DND-41 (cell line): ENCODE results near the gene FAM149A.

Experiments
- CTCF ChIP-seq: IDR thresholded peaks from 2 replicates; pipeline ENCODE4 v1.5.1; 2012; ENCODE audit warnings: borderline replicate concordance, low read length, moderate library complexity, mild to moderate bottlenecking; ENCODE audit not compliant: poor library complexity, severe bottlenecking; ENCODE audit errors: extremely low read depth
- EZH2 ChIP-seq: IDR thresholded peaks from 3 replicates; pipeline ENCODE4 v1.6.1; 2012; ENCODE audit warnings: borderline replicate concordance, low read depth, mild to moderate bottlenecking, moderate library complexity, low read length, inconsistent platforms; ENCODE audit not compliant: severe bottlenecking

- no peak for TF ChIP-seq CTCF
- TF ChIP-seq EZH2 = no peak
Observed at GRCh38 chr4:186088523-186088922, 16.0 kb upstream of the FAM149A start.
